GM12878 (cell line): ENCODE measurements around the gene EFHC1.

Experiments used
- EGR1 ChIP-seq, 2 experiments: IDR thresholded peaks; 1 replicate in 1 of 2; 2 replicates in 1 of 2; pipeline ENCODE4 v1.6.1; 2011 to 2012; ENCODE audit warnings: low read depth in 2 of 2, low read length in 2 of 2, borderline replicate concordance in 1 of 2, mild to moderate bottlenecking in 1 of 2, moderate library complexity in 1 of 2
- ETV6 ChIP-seq, 2 experiments: fragments of 450-650 bp in 1 of 2; IDR thresholded peaks in 1 of 2; conservative IDR thresholded peaks in 1 of 2; 2 replicates each; pipeline ENCODE4 v1.6.1; 2014; ENCODE audit warnings: antibody characterized with exemption in 1 of 2, borderline replicate concordance in 1 of 2, low read depth in 1 of 2, mild to moderate bottlenecking in 1 of 2, moderate library complexity in 1 of 2
- EZH2 ChIP-seq: IDR thresholded peaks from 2 replicates; pipeline ENCODE4 v1.6.1; 2012; ENCODE audit warnings: low read depth, mild to moderate bottlenecking, control low read depth, inconsistent platforms, low read length, borderline replicate concordance; ENCODE audit not compliant: control insufficient read depth
- MEF2A ChIP-seq: IDR thresholded peaks from 2 replicates; pipeline ENCODE4 v1.6.1; 2011; ENCODE audit warnings: low read depth, mild to moderate bottlenecking, low read length, moderate library complexity; ENCODE audit not compliant: insufficient read depth
- MYC ChIP-seq: IDR thresholded peaks from 2 replicates; pipeline ENCODE4 v1.6.1; 2011; ENCODE audit warnings: mild to moderate bottlenecking, low read length, moderate library complexity, inconsistent platforms; ENCODE audit not compliant: insufficient read depth, insufficient replicate concordance, insufficient read length, severe bottlenecking
- NFXL1 ChIP-seq: fragments of 450-650 bp; IDR thresholded peaks from 2 replicates; pipeline ENCODE4 v1.6.1; 2017; ENCODE audit warnings: antibody characterized with exemption, mild to moderate bottlenecking, borderline replicate concordance
- POLR2AphosphoS5 ChIP-seq: IDR thresholded peaks from 2 replicates; pipeline ENCODE4 v1.6.1; 2011; ENCODE audit warnings: mild to moderate bottlenecking, low read length, inconsistent platforms
- RFX5 ChIP-seq: IDR thresholded peaks from 2 replicates; pipeline ENCODE4 v1.6.1; 2011; ENCODE audit warnings: low read depth, low read length, improper control_type of control experiment
- TAF1 ChIP-seq: IDR thresholded peaks from 2 replicates; pipeline ENCODE4 v1.6.1; 2011; ENCODE audit warnings: mild to moderate bottlenecking, low read depth, low read length, borderline replicate concordance
- TCF12 ChIP-seq: IDR thresholded peaks from 2 replicates; pipeline ENCODE4 v1.6.1; 2011; ENCODE audit warnings: low read depth, mild to moderate bottlenecking, low read length
- TF ChIP-seq, protein P1 (sequence below), 3 experiments: IDR thresholded peaks in 2 of 3; conservative IDR thresholded peaks in 1 of 3; 2 replicates each; pipeline ENCODE4 v1.5.1; 2011; ENCODE audit warnings: low read depth in 3 of 3, low read length in 3 of 3, mild to moderate bottlenecking in 3 of 3, control low read depth in 2 of 3, moderate library complexity in 2 of 3, inconsistent platforms in 1 of 3, mixed read lengths in 1 of 3; ENCODE audit not compliant: control insufficient read depth in 2 of 3, insufficient read depth in 1 of 3; ENCODE audit errors: extremely low read depth in 1 of 3
- TF ChIP-seq, protein P2 (sequence below): fragments of 450-650 bp; IDR thresholded peaks from 2 replicates; pipeline ENCODE4 v1.6.1; 2016; ENCODE audit warnings: mild to moderate bottlenecking, moderate library complexity, borderline replicate concordance
- TF ChIP-seq, protein P3 (sequence below): IDR thresholded peaks from 2 replicates; pipeline ENCODE4 v1.6.1; 2012; ENCODE audit warnings: low read depth, low read length, improper control_type of control experiment

DNA sequence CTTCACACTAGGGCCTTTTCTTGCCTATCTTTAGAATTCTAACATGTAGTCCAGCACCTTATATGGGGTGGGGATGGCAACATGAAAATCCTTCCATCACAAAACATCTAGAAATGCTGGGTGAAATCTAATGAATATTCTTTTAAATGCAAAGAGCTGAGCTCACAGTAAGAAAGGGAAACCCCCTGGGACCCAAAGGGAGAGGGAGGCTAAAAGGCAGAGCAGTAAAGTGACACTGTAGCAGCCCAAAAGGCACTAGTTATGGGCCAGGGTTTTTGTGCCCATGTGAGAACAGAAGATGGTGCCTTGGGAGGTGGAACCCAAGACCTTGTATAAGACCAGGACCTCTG is 90.0 kb downstream of the EFHC1 start:
- TF ChIP-seq ETV6 (conservative IDR thresholded peaks at IDR 0.05 in 1 of 2, IDR thresholded peaks at IDR 0.05 in 1 of 2; ENCODE audit: borderline replicate concordance in 1 of 2, low read depth in 1 of 2) (no peak), POLR2AphosphoS5 (no peak), MYC (no peak), EGR1 (IDR thresholded peaks at IDR 0.05; ENCODE audit: borderline replicate concordance in 1 of 2, low read depth in 2 of 2, low read length in 2 of 2) (no peak), TAF1 (no peak), TCF12 (no peak), NFXL1 (no peak), MEF2A (no peak), EZH2 (no peak), RFX5 (no peak)
- TF ChIP-seq, protein P1, sequence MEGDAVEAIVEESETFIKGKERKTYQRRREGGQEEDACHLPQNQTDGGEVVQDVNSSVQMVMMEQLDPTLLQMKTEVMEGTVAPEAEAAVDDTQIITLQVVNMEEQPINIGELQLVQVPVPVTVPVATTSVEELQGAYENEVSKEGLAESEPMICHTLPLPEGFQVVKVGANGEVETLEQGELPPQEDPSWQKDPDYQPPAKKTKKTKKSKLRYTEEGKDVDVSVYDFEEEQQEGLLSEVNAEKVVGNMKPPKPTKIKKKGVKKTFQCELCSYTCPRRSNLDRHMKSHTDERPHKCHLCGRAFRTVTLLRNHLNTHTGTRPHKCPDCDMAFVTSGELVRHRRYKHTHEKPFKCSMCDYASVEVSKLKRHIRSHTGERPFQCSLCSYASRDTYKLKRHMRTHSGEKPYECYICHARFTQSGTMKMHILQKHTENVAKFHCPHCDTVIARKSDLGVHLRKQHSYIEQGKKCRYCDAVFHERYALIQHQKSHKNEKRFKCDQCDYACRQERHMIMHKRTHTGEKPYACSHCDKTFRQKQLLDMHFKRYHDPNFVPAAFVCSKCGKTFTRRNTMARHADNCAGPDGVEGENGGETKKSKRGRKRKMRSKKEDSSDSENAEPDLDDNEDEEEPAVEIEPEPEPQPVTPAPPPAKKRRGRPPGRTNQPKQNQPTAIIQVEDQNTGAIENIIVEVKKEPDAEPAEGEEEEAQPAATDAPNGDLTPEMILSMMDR (IDR thresholded peaks at IDR 0.05 in 2 of 3, conservative IDR thresholded peaks at IDR 0.05 in 1 of 3; ENCODE audit: control insufficient read depth in 2 of 3, extremely low read depth in 1 of 3, insufficient read depth in 1 of 3, low read depth in 3 of 3, low read length in 3 of 3) = no peak
- TF ChIP-seq, protein P2, sequence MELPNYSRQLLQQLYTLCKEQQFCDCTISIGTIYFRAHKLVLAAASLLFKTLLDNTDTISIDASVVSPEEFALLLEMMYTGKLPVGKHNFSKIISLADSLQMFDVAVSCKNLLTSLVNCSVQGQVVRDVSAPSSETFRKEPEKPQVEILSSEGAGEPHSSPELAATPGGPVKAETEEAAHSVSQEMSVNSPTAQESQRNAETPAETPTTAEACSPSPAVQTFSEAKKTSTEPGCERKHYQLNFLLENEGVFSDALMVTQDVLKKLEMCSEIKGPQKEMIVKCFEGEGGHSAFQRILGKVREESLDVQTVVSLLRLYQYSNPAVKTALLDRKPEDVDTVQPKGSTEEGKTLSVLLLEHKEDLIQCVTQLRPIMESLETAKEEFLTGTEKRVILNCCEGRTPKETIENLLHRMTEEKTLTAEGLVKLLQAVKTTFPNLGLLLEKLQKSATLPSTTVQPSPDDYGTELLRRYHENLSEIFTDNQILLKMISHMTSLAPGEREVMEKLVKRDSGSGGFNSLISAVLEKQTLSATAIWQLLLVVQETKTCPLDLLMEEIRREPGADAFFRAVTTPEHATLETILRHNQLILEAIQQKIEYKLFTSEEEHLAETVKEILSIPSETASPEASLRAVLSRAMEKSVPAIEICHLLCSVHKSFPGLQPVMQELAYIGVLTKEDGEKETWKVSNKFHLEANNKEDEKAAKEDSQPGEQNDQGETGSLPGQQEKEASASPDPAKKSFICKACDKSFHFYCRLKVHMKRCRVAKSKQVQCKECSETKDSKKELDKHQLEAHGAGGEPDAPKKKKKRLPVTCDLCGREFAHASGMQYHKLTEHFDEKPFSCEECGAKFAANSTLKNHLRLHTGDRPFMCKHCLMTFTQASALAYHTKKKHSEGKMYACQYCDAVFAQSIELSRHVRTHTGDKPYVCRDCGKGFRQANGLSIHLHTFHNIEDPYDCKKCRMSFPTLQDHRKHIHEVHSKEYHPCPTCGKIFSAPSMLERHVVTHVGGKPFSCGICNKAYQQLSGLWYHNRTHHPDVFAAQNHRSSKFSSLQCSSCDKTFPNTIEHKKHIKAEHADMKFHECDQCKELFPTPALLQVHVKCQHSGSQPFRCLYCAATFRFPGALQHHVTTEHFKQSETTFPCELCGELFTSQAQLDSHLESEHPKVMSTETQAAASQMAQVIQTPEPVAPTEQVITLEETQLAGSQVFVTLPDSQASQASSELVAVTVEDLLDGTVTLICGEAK = no peak
- TF ChIP-seq, protein P3, sequence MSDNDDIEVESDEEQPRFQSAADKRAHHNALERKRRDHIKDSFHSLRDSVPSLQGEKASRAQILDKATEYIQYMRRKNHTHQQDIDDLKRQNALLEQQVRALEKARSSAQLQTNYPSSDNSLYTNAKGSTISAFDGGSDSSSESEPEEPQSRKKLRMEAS = no peak
